Measurements from ENCODE around the gene ACTA1.

Gene ACTA1

DNA sequence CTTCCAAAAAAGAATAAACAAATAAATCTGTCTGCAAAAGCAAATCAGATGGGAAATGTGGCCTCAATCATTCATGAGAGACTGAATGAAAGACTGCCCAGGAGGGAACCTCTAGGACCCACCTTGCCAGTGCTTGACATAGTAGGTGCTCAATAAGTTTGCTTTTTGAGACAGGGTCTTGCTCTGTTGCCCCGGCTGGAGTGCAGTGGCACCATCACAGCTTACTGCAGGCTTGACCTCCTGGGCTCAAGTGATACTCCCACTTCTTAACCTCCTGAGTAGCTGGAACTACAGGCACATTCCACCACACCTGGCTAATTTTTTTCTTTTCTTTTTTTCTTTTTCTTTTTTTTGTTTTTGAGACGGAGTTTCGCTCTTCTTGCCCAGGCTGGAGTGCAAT is 50.7 kb downstream of the ACTA1 start:
- Histone ChIP-seq H3K36me3 (ENCODE audit: control insufficient read depth in 5 of 5, insufficient read depth in 5 of 5, low read length in 5 of 5) (no peaks in the 10 kb centered on the region), H3K27me3 (ENCODE audit: control insufficient read depth in 5 of 5, insufficient read depth in 4 of 5, low read length in 5 of 5) (peaks cover 0 to 13% (median 10%) of the 10 kb centered on the region in 5 donors), H3K27ac (ENCODE audit: low read depth, low read length) (no peak overlapping the region), H3K4me3 (ENCODE audit: low read depth in 1 of 5, low read length in 5 of 5) (no peak overlapping the region), H3K4me1 (ENCODE audit: control insufficient read depth in 5 of 5, insufficient read depth in 5 of 5, low read length in 5 of 5) (no peaks in the 10 kb centered on the region), H3K9ac (ENCODE audit: low read length in 5 of 5) (no peak overlapping the region), H3K9me3 (ENCODE audit: control insufficient read depth in 5 of 5, low read length in 5 of 5) (no peaks in the 10 kb centered on the region)

Data from subcutaneous abdominal adipose tissue (tissue), 5 donors.